Natural killer cell (primary cell): Measurements from ENCODE around the gene RAPGEF2. TPM values are rescaled to one million over a fixed set of nuclear protein-coding genes. Genes with fewer than 3 reads are reported as not detected.

Source experiments
- ATAC-seq, 3 donors: fragments of 150-1000 bp in 2 of 3; fragments of 200-7000 bp in 1 of 3; cut with Tn5 transposase; 1 replicate in 1 of 3; 2 replicates in 2 of 3; pipeline ENCODE4 v1.10.0; 2021; ENCODE audit warnings: mild to moderate bottlenecking in 2 of 3, moderate library complexity in 2 of 3
- DNase-seq, 2 donors: peaks; one replicate each; pipeline versions ENCODE4 v3.0.0 to v3.0.0-alpha.2; 2013 to 2021; ENCODE audit warnings: mixed read lengths in 1 of 2
- H3K27ac ChIP-seq: one replicate; pipeline ENCODE4 v1.5.1; 2013; ENCODE audit warnings: mild to moderate bottlenecking, low read length
- H3K27me3 ChIP-seq: one replicate; pipeline ENCODE4 v1.6.1; 2013; ENCODE audit warnings: low read length; ENCODE audit not compliant: control insufficient read depth, insufficient read depth
- H3K36me3 ChIP-seq: one replicate; pipeline ENCODE4 v1.6.1; 2013; ENCODE audit warnings: low read length; ENCODE audit not compliant: control insufficient read depth, insufficient read depth
- H3K4me1 ChIP-seq: one replicate; pipeline ENCODE4 v1.6.1; 2013; ENCODE audit warnings: low read length; ENCODE audit not compliant: control insufficient read depth, insufficient read depth
- H3K4me3 ChIP-seq: one replicate; pipeline ENCODE4 v1.5.1; 2013; ENCODE audit warnings: low read length
- H3K9me3 ChIP-seq: one replicate; pipeline ENCODE4 v1.6.1; 2013; ENCODE audit warnings: low read length; ENCODE audit not compliant: control insufficient read depth, insufficient read depth
- H3K27ac Mint-ChIP-seq, 2 donors: one replicate each; pipeline ENCODE4 v1.8.0; 2022; ENCODE audit warnings: mild to moderate bottlenecking in 2 of 2, mixed read lengths in 2 of 2, moderate library complexity in 1 of 2
- H3K27me3 Mint-ChIP-seq, 2 donors: one replicate each; pipeline ENCODE4 v1.8.0; 2022; ENCODE audit warnings: low read depth in 2 of 2, mixed read lengths in 2 of 2
- H3K36me3 Mint-ChIP-seq: one replicate; pipeline ENCODE4 v1.8.0; 2022; ENCODE audit warnings: mixed read lengths
- H3K4me1 Mint-ChIP-seq, 2 donors: one replicate each; pipeline ENCODE4 v1.8.0; 2022; ENCODE audit warnings: mixed read lengths in 2 of 2
- H3K4me3 Mint-ChIP-seq: one replicate; pipeline ENCODE4 v1.8.0; 2022; ENCODE audit warnings: mild to moderate bottlenecking, moderate library complexity, mixed read lengths
- H3K9me3 Mint-ChIP-seq, 2 donors: one replicate each; pipeline ENCODE4 v1.8.0; 2022; ENCODE audit warnings: mixed read lengths in 2 of 2
- CTCF ChIP-seq: fragments of 200-600 bp; IDR thresholded peaks from one replicate; pipeline ENCODE4 v1.8.0; 2022; ENCODE audit warnings: antibody characterized with exemption
- WGBS: methylation state at CpG from one replicate; pipeline ENCODE4 v1.1.7; 2013; ENCODE audit warnings: missing lambda C conversion rate; ENCODE audit not compliant: insufficient coverage; 5-methylcytosine and 5-hydroxymethylcytosine counted together
- intact Hi-C: fragments of 100-400 bp; cut with micrococcal nuclease; formaldehyde crosslinking; loops from one replicate; pipeline ENCODE4 v1.14.2; 2022
- total RNA-seq, 4 donors: library from RNA; stranded (reverse); fragments of 120-200 nt in 1 of 4; gene quantifications; one replicate each; pipeline versions ENCODE4 v1.2.3 to v1.2.4, GENCODE V29; 2013 to 2022

Gene RAPGEF2
- total RNA-seq, 3 donors from 2014 or later (not counting 1 experiment from before 2014, with no cell fraction given) = 21.9 to 55.6 (median 27.6) TPM

- WGBS = 93% methylated on average over 3 of the region's 3 CpGs
- H3K27me3 Mint-ChIP-seq = no peaks in the 10 kb centered on the region
These were observed 186.8 kb downstream of the RAPGEF2 start for GRCh38 chr4:159289682-159290081.

GRCh38 chr4:159290321-159291030 is 187.6 kb downstream of the RAPGEF2 start:
- H3K4me3 Mint-ChIP-seq = no peak overlapping the region
- H3K9me3 Mint-ChIP-seq = no peaks in the 10 kb centered on the region
- no peaks in the 10 kb centered on the region for H3K27me3 ChIP-seq
- no peak overlapping the region for H3K27ac Mint-ChIP-seq
- no peaks in the 10 kb centered on the region for H3K36me3 ChIP-seq
- H3K4me3 ChIP-seq = no peak overlapping the region
- no peak for TF ChIP-seq CTCF
- no peak overlapping the region for H3K27ac ChIP-seq
- WGBS = 93% methylated on average over 2 of the region's 2 CpGs
- peaks cover 5 to 11% of the 10 kb centered on the region in 2 donors for H3K4me1 Mint-ChIP-seq
- H3K9me3 ChIP-seq = no peaks in the 10 kb centered on the region
- H3K27me3 Mint-ChIP-seq = no peaks in the 10 kb centered on the region
- no peaks in the 10 kb centered on the region for H3K36me3 Mint-ChIP-seq
- no peak for ATAC-seq
- H3K4me1 ChIP-seq = no peaks in the 10 kb centered on the region
- DNase-seq = no peak
- intact Hi-C loops = no loop called here

More at GRCh38 chr4:159289682-159290081, 186.8 kb downstream of the RAPGEF2 start:
- no peaks in the 10 kb centered on the region for H3K36me3 Mint-ChIP-seq
- no peaks in the 10 kb centered on the region for H3K9me3 Mint-ChIP-seq
- no peaks in the 10 kb centered on the region for H3K36me3 ChIP-seq
- no peak for ATAC-seq
- H3K4me3 ChIP-seq = no peak overlapping the region
- TF ChIP-seq CTCF = no peak
- peaks cover 5 to 11% of the 10 kb centered on the region in 2 donors for H3K4me1 Mint-ChIP-seq
- H3K27ac Mint-ChIP-seq = no peak overlapping the region
- DNase-seq = no peak
- no peaks in the 10 kb centered on the region for H3K4me1 ChIP-seq
- intact Hi-C loops = no loop called here
- H3K27ac ChIP-seq = no peak overlapping the region
- H3K4me3 Mint-ChIP-seq = no peak overlapping the region
- no peaks in the 10 kb centered on the region for H3K9me3 ChIP-seq
- no peaks in the 10 kb centered on the region for H3K27me3 ChIP-seq

- WGBS = 90% methylated on average over 3 of the region's 3 CpGs
- no peaks in the 10 kb centered on the region for H3K36me3 Mint-ChIP-seq
- no peak overlapping the region for H3K4me3 ChIP-seq
These were observed 188.3 kb downstream of the RAPGEF2 start for GRCh38 chr4:159291176-159291575.

More at GRCh38 chr4:159291176-159291575, 188.3 kb downstream of the RAPGEF2 start:
- H3K9me3 Mint-ChIP-seq = no peaks in the 10 kb centered on the region
- peaks cover 5 to 8% of the 10 kb centered on the region in 2 donors for H3K4me1 Mint-ChIP-seq
- no peaks in the 10 kb centered on the region for H3K27me3 ChIP-seq
- no peak overlapping the region for H3K4me3 Mint-ChIP-seq
- no peaks in the 10 kb centered on the region for H3K36me3 ChIP-seq
- H3K9me3 ChIP-seq = no peaks in the 10 kb centered on the region
- no peak for DNase-seq
- H3K4me1 ChIP-seq = no peaks in the 10 kb centered on the region
- ATAC-seq = no peak
- intact Hi-C loops = no loop called here
- no peak overlapping the region for H3K27ac ChIP-seq
- no peak overlapping the region for H3K27ac Mint-ChIP-seq
- no peaks in the 10 kb centered on the region for H3K27me3 Mint-ChIP-seq
- no peak for TF ChIP-seq CTCF
